HCT116 (cell line): ENCODE measurements around the gene DDX55. TPM values are rescaled to one million over a fixed set of nuclear protein-coding genes. Genes with fewer than 3 reads are reported as not detected.

Experiments
- ATAC-seq: fragments of 200-7000 bp; cut with Tn5 transposase; 2 replicates; pipeline ENCODE4 v1.9.1; 2020; ENCODE audit warnings: mild to moderate bottlenecking, moderate library complexity
- BruUV-seq: library from RNA; stranded (reverse); fragments of 400-500 nt; replicated peaks from 2 replicates; lab custom pipeline; 2021; lab: Mats Ljungman, UMichigan
- CTCF ChIA-PET: fragments of 300-600 bp; sonication (Branson Sonifier 250); formaldehyde crosslinking; loops from one replicate; lab custom pipeline; 2021; ENCODE audit warnings: antibody characterized with exemption; lab: Charles Lee
- POLR2A ChIA-PET: fragments of 300-600, 350-600 bp; sonication (Branson Sonifier 250); formaldehyde crosslinking; loops from one replicate; lab custom pipeline; 2021; ENCODE audit warnings: antibody characterized with exemption; lab: Charles Lee
- RAD21 ChIA-PET, 2 experiments: fragments of 300-600 bp; sonication (Branson Sonifier 250); formaldehyde crosslinking; loops; one replicate each; lab custom pipeline; 2023; ENCODE audit warnings: low total read pairs in 2 of 2; ENCODE audit not compliant: uncharacterized antibody in 2 of 2, unreplicated experiment in 2 of 2, low non-redundant PET in 1 of 2; lab: Charles Lee
- DNase-seq: peaks from one replicate; pipeline ENCODE4 v3.0.0-alpha.2; 2010; ENCODE audit warnings: low read depth, low spot score
- H2AFZ ChIP-seq: fragments of 200-600 bp; shearing (Covaris generic), sonication (generic); 2 replicates; pipeline ENCODE4 v1.6.1; 2017; ENCODE audit warnings: low read depth, mixed run types, mixed read lengths, antibody characterized with exemption, low read length; ENCODE audit not compliant: poor library complexity, severe bottlenecking
- H3K27ac ChIP-seq: 2 replicates; pipeline ENCODE4 v1.5.1; 2012; ENCODE audit warnings: low read depth, low read length
- H3K27me3 ChIP-seq: fragments of 200-600 bp; sonication (generic); 2 replicates; pipeline ENCODE4 v1.6.1; 2016; ENCODE audit warnings: mixed run types, low read length, mixed read lengths; ENCODE audit not compliant: insufficient read depth
- H3K36me3 ChIP-seq, 2 experiments: fragments of 200-500 bp in 1 of 2; fragments of 200-600 bp in 1 of 2; sonication (Bioruptor generic) in 1 of 2; sonication (generic) in 1 of 2; 2 replicates each; pipeline versions ENCODE4 v1.5.1 to v1.6.1; 2014 to 2016; ENCODE audit warnings: low read length in 2 of 2, inconsistent platforms in 1 of 2, mixed read lengths in 1 of 2, mixed run types in 1 of 2; ENCODE audit not compliant: insufficient read depth in 2 of 2, control insufficient read depth in 1 of 2
- H3K4me1 ChIP-seq, 2 experiments: fragments of 200-600 bp in 1 of 2; sonication (generic) in 1 of 2; 2 replicates each; pipeline versions ENCODE4 v1.5.1 to v1.6.1; 2012 to 2017; ENCODE audit warnings: low read length in 2 of 2, inconsistent platforms in 1 of 2, mild to moderate bottlenecking in 1 of 2, mixed read lengths in 1 of 2, mixed run types in 1 of 2, moderate library complexity in 1 of 2; ENCODE audit not compliant: insufficient read depth in 2 of 2, control insufficient read depth in 1 of 2
- H3K4me2 ChIP-seq: fragments of 200-600 bp; sonication (generic); 2 replicates; pipeline ENCODE4 v1.6.1; 2017; ENCODE audit warnings: mixed run types, low read length, mixed read lengths
- H3K4me3 ChIP-seq, 2 experiments: fragments of 200-600 bp in 1 of 2; sonication (generic) in 1 of 2; replicated peaks in 1 of 2; 2 replicates each; pipeline ENCODE4 v1.5.1; 2011 to 2016; ENCODE audit warnings: low read length in 2 of 2, control low read depth in 1 of 2, low read depth in 1 of 2, mild to moderate bottlenecking in 1 of 2, mixed read lengths in 1 of 2, mixed run types in 1 of 2
- H3K79me2 ChIP-seq: fragments of 200-600 bp; sonication (generic); 2 replicates; pipeline ENCODE4 v1.6.1; 2017; ENCODE audit warnings: mild to moderate bottlenecking, mixed run types, low read length, moderate library complexity, mixed read lengths; ENCODE audit not compliant: insufficient read depth
- H3K9ac ChIP-seq: fragments of 200-600 bp; sonication (generic); 2 replicates; pipeline ENCODE4 v1.6.1; 2016; ENCODE audit warnings: low read length, mixed read lengths
- H3K9me2 ChIP-seq: fragments of 200-600 bp; sonication (generic), shearing (Covaris generic); 2 replicates; pipeline ENCODE4 v1.6.1; 2017; ENCODE audit warnings: mixed run types, mild to moderate bottlenecking, moderate library complexity; ENCODE audit not compliant: insufficient read depth
- H3K9me3 ChIP-seq, 2 experiments: fragments of 200-500 bp in 1 of 2; fragments of 200-600 bp in 1 of 2; sonication (Bioruptor generic) in 1 of 2; sonication (generic) in 1 of 2; 2 replicates each; pipeline ENCODE4 v1.6.1; 2014 to 2017; ENCODE audit warnings: low read length in 2 of 2, mixed read lengths in 2 of 2, inconsistent platforms in 1 of 2, low read depth in 1 of 2, mild to moderate bottlenecking in 1 of 2, mixed run types in 1 of 2, moderate library complexity in 1 of 2; ENCODE audit not compliant: control insufficient read depth in 1 of 2, insufficient read depth in 1 of 2
- H4K20me1 ChIP-seq: fragments of 200-600 bp; sonication (generic), shearing (Covaris generic); 2 replicates; pipeline ENCODE4 v1.6.1; 2017; ENCODE audit warnings: mixed run types, mild to moderate bottlenecking, moderate library complexity; ENCODE audit not compliant: insufficient read depth
- ATF3 ChIP-seq: IDR thresholded peaks from 2 replicates; pipeline ENCODE4 v1.6.1; 2012
- CBX3 ChIP-seq: IDR thresholded peaks from 2 replicates; pipeline ENCODE4 v1.6.1; 2012; ENCODE audit warnings: low read depth
- CTCF ChIP-seq, 3 experiments: fragments of 200-600 bp in 1 of 3; sonication (generic) in 1 of 3; IDR thresholded peaks in 2 of 3; conservative IDR thresholded peaks in 1 of 3; 2 replicates each; pipeline ENCODE4 v1.5.1; 2012 to 2017; ENCODE audit warnings: low read depth in 2 of 3, low read length in 2 of 3, antibody characterized with exemption in 1 of 3, borderline replicate concordance in 1 of 3, control low read depth in 1 of 3, mild to moderate bottlenecking in 1 of 3, mixed read lengths in 1 of 3, mixed run types in 1 of 3, moderate library complexity in 1 of 3; ENCODE audit not compliant: insufficient read depth in 1 of 3
- ELF1 ChIP-seq: IDR thresholded peaks from 2 replicates; pipeline ENCODE4 v1.6.1; 2012; ENCODE audit warnings: low read depth, borderline replicate concordance
- EZH2 ChIP-seq: fragments of 200-600 bp; sonication (generic); IDR thresholded peaks from 2 replicates; pipeline ENCODE4 v1.6.1; 2017; ENCODE audit warnings: antibody characterized with exemption, mixed run types
- EZH2phosphoT487 ChIP-seq: fragments of 200-600 bp; IDR thresholded peaks from 2 replicates; pipeline ENCODE4 v1.6.1; 2018; ENCODE audit warnings: antibody characterized with exemption, borderline replicate concordance
- FOSL1 ChIP-seq: IDR thresholded peaks from 2 replicates; pipeline ENCODE4 v1.6.1; 2012; ENCODE audit warnings: low read depth
- JUND ChIP-seq: IDR thresholded peaks from 2 replicates; pipeline ENCODE4 v1.6.1; 2012
- POLR2A ChIP-seq: IDR thresholded peaks from 2 replicates; pipeline ENCODE4 v1.7.0; 2011; ENCODE audit warnings: borderline replicate concordance; ENCODE audit not compliant: insufficient read depth, insufficient read length; ENCODE audit errors: extremely low read depth
- SIN3A ChIP-seq: IDR thresholded peaks from 2 replicates; pipeline ENCODE4 v1.6.1; 2012; ENCODE audit warnings: low read depth
- SRF ChIP-seq: IDR thresholded peaks from 2 replicates; pipeline ENCODE4 v1.6.1; 2012; ENCODE audit warnings: low read depth
- TCF7L2 ChIP-seq: IDR thresholded peaks from 2 replicates; pipeline ENCODE4 v1.7.0; 2011; ENCODE audit warnings: borderline replicate concordance, inconsistent platforms; ENCODE audit not compliant: insufficient read depth, insufficient read length; ENCODE audit errors: extremely low read depth
- YY1 ChIP-seq: IDR thresholded peaks from 2 replicates; pipeline ENCODE4 v1.6.1; 2011; ENCODE audit warnings: low read length, low read depth, moderate library complexity, mild to moderate bottlenecking; ENCODE audit not compliant: insufficient replicate concordance; ENCODE audit errors: extremely low read depth
- ZFX ChIP-seq: fragments of 450-650 bp; IDR thresholded peaks from 2 replicates; pipeline ENCODE4 v1.6.1; 2017
- intact Hi-C: fragments of 100-400 bp; cut with micrococcal nuclease; formaldehyde crosslinking; loops from 2 replicates; pipeline ENCODE4 v1.10.0; 2022
- total RNA-seq: library from RNA; stranded (reverse); gene quantifications from one replicate; pipeline ENCODE4 v1.2.1, GENCODE V29; 2021; ENCODE audit not compliant: unreplicated experiment

DDX55 gene
- total RNA-seq, 1 experiment from 2014 or later, result 41.8 TPM

GRCh38 chr12:123656392-123656791 lies 54.5 kb downstream of the DDX55 start:
- H3K4me3 ChIP-seq, result no peak overlapping the region
- ATAC-seq, result no peak
- H3K9me2 ChIP-seq, result no peaks in the 10 kb centered on the region
- peaks cover 41 to 47% of the 10 kb centered on the region in 2 experiments; a peak in 3 of 4 replicates for H3K36me3 ChIP-seq
- H3K27me3 ChIP-seq, result no peaks in the 10 kb centered on the region
- no peaks in the 10 kb centered on the region for H3K9me3 ChIP-seq
- H3K27ac ChIP-seq, result no peak overlapping the region
- CTCF ChIA-PET, result no interaction called here
- H3K9ac ChIP-seq, result no peak overlapping the region
- no peak for DNase-seq
- RAD21 ChIA-PET, result no interaction called here
- peaks cover 5% of the 10 kb centered on the region for H3K79me2 ChIP-seq
- TF ChIP-seq SIN3A (no peak), TCF7L2 (no peak), POLR2A (no peak), CTCF (IDR thresholded peaks at IDR 0.05 in 2 of 3, conservative IDR thresholded peaks at IDR 0.05 in 1 of 3; ENCODE audit: borderline replicate concordance in 1 of 3, insufficient read depth in 1 of 3, low read depth in 2 of 3, low read length in 2 of 3) (no peak), SRF (no peak), ZFX (no peak), CBX3 (no peak), EZH2 (no peak), JUND (no peak), ELF1 (no peak), ATF3 (no peak), EZH2phosphoT487 (no peak), FOSL1 (no peak), YY1 (no peak)
- TF ChIP-seq, all 23 proteins: peak for 0
- Histone ChIP-seq H3K4me1 (no peaks in the 10 kb centered on the region), H2AFZ (no peak overlapping the region), H4K20me1 (no peaks in the 10 kb centered on the region), H3K4me2 (no peak overlapping the region)
- BruUV-seq, result no TSS peak
- POLR2A ChIA-PET, result no interaction called here
- intact Hi-C loops, result no loop called here
